HG03280 (cell line): ENCODE data around the gene DHRS4L2.
"Not testable (repeated sequence)": the region's sequence is repeated elsewhere in the genome, so short reads cannot be mapped to it uniquely, and the experiment has no call there.

ENCODE experiments used
- ATAC-seq: cut with Tn5 transposase; IDR thresholded peaks from one replicate; pipeline ENCODE4 v1.9.1; 2021; ENCODE audit warnings: mild to moderate bottlenecking, moderate library complexity; ENCODE audit not compliant: unreplicated experiment

DHRS4L2 gene

GRCh38 chr14:24013654-24014514 lies 25.2 kb downstream of the DHRS4L2 start:
- no peak for ATAC-seq

DNA sequence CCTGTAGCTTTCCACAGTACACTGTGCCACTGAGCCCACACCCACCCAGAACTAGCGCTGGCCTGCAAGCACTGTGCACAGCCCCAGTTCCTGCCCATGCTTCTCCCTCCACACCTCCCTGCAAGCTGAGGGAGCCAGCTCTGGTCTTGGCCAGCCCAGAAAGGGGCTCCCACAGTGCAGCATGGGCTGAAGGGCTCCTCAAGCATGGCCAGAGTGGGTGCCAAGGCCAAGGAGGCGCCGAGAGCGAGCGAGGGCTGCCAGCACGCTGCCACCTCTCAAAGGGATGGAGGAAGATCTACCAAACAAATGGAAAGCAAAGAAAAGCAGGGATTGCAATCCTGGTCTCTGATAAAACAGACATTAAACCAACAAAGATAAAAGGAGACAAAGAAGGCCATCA lies 27.0 kb downstream of the DHRS4L2 start:
- not testable (repeated sequence) for ATAC-seq

GRCh38 chr14:24018978-24019377 lies 30.2 kb downstream of the DHRS4L2 start:
- not testable (repeated sequence) for ATAC-seq

- ATAC-seq, result not testable (repeated sequence)
Measured at GRCh38 chr14:24019944-24020343, 31.2 kb downstream of the DHRS4L2 start.

- not testable (repeated sequence) for ATAC-seq
Measured at GRCh38 chr14:24020520-24020919, 31.8 kb downstream of the DHRS4L2 start.

DNA sequence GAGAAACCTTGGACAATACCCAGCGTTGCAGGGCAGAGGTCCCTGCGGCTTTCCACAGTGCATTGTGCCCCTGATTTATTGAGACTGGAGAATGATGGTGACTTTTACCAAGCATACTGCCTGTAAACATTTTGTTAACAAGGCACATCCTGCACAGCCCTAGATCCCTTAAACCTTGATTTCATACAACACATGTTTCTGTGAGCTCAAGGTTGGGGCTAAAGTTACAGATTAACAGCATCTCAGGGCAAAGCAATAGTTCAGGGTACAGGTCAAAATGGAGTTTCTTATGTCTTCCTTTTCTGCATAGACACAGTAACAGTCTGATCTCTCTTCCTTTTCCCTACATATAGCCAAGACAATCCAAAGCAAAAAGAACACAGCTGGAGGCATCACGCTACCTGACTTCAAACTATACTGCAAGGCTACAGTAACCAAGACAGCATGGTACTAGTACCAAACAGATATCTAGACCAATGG lies 36.2 kb downstream of the DHRS4L2 start:
- not testable (repeated sequence) for ATAC-seq

DNA sequence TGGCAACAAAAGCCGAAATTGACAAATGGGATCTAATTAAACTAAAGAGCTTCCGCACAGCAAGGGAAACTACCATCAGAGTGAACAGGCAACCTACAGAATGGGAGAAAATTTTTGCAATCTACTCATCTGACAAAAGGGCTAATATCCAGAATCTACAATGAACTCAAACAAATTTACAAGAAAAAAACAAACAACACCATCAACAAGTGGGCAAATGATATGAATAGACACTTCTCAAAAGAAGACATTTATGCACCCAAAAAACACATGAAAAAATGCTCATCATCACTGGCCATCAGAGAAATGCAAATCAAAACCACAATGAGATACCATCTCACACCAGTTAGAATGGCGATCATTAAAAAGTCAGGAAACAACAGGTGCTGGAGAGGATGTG lies 41.0 kb downstream of the DHRS4L2 start:
- not testable (repeated sequence) for ATAC-seq

DNA sequence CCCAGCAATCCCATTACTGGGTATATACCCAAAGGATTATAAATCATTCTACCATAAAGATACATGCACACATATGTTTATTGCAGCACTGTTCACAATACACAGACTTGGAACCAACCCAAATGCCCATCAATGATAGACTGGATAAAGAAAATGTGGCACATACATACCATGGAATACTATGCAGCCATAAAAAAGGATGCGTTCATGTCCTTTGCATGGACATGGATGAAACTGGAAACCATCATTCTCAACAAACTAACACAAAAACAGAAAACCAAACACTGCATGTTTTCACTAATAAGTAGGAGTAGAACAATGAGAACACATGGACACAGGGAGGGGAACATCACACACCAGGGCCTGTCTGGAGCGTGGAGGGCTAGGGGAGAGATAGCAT lies 42.6 kb downstream of the DHRS4L2 start:
- ATAC-seq, result not testable (repeated sequence)

DNA sequence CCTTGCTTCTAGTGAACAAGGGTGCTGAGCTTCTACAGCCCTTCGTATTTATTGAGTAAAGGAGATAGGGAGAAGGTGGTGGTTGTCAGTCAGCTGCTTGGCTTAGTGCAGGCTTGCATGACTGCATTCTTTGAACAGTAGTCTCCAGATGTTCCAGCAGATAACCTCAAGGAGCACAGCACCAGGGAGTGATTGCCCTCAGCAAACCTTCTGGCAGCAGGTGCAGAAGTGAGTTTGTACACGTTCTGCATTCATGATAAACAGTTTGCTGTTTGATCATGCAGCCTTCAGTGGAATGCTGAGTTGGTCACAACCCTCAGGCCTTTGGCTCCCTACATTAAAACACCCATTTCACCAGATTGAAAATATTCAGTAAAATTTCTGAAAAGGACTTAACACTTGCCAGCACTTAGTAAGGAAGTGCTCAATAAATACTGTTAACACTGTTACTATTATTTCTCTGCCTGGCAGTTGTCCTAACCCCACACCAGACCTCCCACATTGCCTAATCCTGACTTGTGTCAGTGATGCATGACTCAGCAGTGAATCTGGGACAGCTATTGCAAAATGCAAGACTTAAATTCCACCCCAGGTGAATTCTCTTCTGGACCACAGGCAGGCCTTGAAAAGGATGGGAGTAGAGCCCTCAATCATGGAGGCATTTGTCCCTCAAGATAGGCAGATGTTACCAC lies 44.1 kb downstream of the DHRS4L2 start:
- ATAC-seq, result no peak

DNA sequence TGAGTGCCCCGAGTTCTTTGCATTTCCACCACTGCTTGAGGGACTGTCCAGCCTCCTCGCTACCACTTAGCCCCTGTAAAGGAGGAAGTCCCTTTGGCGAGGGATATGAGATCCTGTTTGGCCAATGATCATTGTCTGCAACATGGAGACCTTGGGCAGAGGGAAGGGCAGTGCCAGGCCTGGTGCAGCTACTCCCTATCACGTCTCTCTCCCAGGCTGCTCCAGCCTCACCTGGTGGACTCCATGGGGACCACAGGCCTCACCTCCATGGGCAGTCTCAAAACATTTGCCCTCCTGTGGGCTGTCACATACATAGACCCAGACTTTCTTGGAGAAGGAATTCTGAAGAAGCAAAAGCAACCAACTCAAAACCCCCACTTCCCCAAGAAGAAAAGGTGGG lies 47.0 kb downstream of the DHRS4L2 start:
- not testable (repeated sequence) for ATAC-seq

DNA sequence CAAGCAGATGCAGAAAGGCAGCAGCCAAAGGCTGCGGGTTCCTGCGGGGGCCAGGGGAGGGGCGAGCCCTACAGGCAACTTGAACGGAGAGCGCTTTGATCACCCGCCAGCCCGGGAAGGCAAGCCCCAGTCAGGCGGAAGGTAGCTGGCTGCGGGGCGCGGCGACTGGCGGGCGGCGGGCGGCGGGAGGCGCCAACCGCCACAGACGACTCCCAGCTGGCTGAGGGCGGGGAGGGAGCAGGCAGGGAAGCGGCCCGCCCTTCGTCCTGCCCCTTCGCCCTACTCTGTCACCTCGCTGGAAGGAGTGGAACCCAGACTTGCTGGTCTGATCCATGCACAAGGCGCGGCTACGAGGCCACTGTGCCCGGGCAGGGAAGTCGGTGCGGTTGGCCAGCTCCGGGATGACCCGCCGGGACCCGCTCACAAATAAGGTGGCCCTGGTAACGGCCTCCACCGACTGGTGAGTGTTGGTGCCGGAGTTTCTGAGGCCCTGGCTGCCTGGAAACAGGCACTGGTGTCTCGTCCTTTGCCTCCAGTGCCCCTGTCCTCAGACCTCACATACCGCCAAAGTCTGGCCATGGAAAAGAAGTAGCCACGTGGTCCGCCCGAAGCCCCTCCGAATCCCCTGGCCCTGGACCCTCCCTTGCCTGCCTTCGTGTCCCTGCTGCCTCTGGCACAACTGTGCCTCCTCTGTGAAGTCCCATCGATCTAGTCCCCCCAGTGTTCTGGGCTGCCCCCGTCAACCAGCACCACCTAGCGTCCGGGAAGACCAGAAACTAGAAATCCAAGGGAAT lies 47.6 kb downstream of the DHRS4L2 start:
- ATAC-seq, result no peak

GRCh38 chr14:24036963-24037657 lies 48.4 kb downstream of the DHRS4L2 start:
- ATAC-seq, result not testable (repeated sequence)

- no peak for ATAC-seq
Measured at GRCh38 chr14:24037658-24038037, 48.9 kb downstream of the DHRS4L2 start.

- ATAC-seq, result no peak
Measured at GRCh38 chr14:24038686-24039085, 50.0 kb downstream of the DHRS4L2 start.

GRCh38 chr14:24040692-24041091 lies 52.0 kb downstream of the DHRS4L2 start:
- no peak for ATAC-seq

DNA sequence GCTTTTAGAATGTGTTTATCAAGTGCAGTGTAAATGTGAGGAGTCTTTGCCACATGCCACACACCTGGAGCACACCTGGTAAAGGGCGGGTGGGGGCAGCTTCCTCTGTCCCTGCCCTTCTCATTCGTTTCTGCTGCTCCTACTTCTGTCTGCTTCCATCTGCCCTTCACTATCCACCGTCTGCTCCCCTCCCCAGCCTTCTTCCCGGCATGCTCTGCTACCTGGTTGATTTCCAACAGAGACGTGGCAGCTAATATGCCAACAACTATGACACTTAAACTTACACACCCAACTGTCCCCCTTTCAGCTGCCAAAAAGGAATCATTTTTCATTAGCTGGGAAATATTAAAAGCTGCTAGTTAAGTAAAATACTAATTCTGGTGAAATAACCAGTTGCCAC lies 54.0 kb downstream of the DHRS4L2 start:
- ATAC-seq, result no peak

DNA sequence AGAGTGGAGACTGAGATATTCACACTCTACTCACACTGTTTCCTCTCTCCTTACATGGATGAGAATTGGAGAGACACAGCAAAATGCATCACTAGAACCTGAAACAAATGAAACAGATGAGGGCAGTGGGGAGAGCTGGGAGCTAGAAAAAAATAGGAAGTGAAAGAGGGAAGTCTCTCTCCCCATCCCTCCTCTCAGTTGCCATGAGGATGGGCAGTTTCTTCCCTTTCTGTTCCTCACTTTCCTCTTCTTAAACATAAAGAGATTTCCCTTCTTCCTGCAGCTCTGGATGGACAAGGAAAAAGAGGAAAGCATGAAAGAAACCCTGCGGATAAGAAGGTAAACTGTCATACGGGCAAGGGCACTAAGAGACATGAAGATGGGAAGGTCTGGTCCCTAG lies 60.3 kb downstream of the DHRS4L2 start:
- ATAC-seq, result not testable (repeated sequence)

GRCh38 chr14:24050753-24051152 lies 62.0 kb downstream of the DHRS4L2 start:
- not testable (repeated sequence) for ATAC-seq

GRCh38 chr14:24051176-24051788 lies 62.6 kb downstream of the DHRS4L2 start:
- ATAC-seq, result peak; percentile 29
